ENCODE results near the gene RBP5.
"Not testable (repeated sequence)": the region's sequence is repeated elsewhere in the genome, so short reads cannot be mapped to it uniquely, and the experiment has no call there.

Gene RBP5

GRCh38 chr12:7107636-7108002 is 21.1 kb downstream of the RBP5 start:
- no peak overlapping the region for H3K9ac ChIP-seq

GRCh38 chr12:7107181-7107580 is 21.5 kb downstream of the RBP5 start:
- not testable (repeated sequence) for H3K4me2 ChIP-seq (ENCODE audit: low read length); H3K27me3 ChIP-seq (ENCODE audit: control insufficient read depth, insufficient read depth, low read length); H3K27ac ChIP-seq; H3K4me1 ChIP-seq; H3K4me3 ChIP-seq (ENCODE audit: low read depth, low read length); H3K79me2 ChIP-seq; H3K36me3 ChIP-seq (ENCODE audit: control insufficient read depth, insufficient read depth, low read length); H3K9me3 ChIP-seq (ENCODE audit: control insufficient read depth, low read length); H3K9ac ChIP-seq; H2AFZ ChIP-seq

More at GRCh38 chr12:7107636-7108002, 21.1 kb downstream of the RBP5 start:
- H3K4me2 ChIP-seq (ENCODE audit: low read length) = peak overlapping the region; percentile 97
- H3K9me3 ChIP-seq (ENCODE audit: control insufficient read depth, low read length) = peaks cover 2% of the 10 kb centered on the region
- no peaks in the 10 kb centered on the region for H3K27me3 ChIP-seq (ENCODE audit: control insufficient read depth, insufficient read depth, low read length)
- peak overlapping the region; percentile 97 for H2AFZ ChIP-seq
- TF ChIP-seq CTCF (IDR thresholded peaks at IDR 0.05) = no peak
- H3K4me3 ChIP-seq (ENCODE audit: low read depth, low read length) = peak overlapping the region; percentile 71
- H3K79me2 ChIP-seq = peaks cover 4% of the 10 kb centered on the region
- H3K27ac ChIP-seq = peak overlapping the region; percentile 91
- H3K36me3 ChIP-seq (ENCODE audit: control insufficient read depth, insufficient read depth, low read length) = no peaks in the 10 kb centered on the region
- peaks cover 4% of the 10 kb centered on the region for H3K4me1 ChIP-seq

GRCh38 chr12:7106082-7106481 is 22.6 kb downstream of the RBP5 start:
- Histone ChIP-seq H3K36me3 (ENCODE audit: control insufficient read depth, insufficient read depth, low read length) (no peaks in the 10 kb centered on the region), H3K4me2 (ENCODE audit: low read length) (no peak overlapping the region), H3K9me3 (ENCODE audit: control insufficient read depth, low read length) (peaks cover 2% of the 10 kb centered on the region), H3K4me3 (ENCODE audit: low read depth, low read length) (no peak overlapping the region), H3K4me1 (peaks cover 4% of the 10 kb centered on the region), H3K27ac (no peak overlapping the region), H3K27me3 (ENCODE audit: control insufficient read depth, insufficient read depth, low read length) (no peaks in the 10 kb centered on the region), H2AFZ (no peak overlapping the region), H3K9ac (no peak overlapping the region), H3K79me2 (peaks cover 4% of the 10 kb centered on the region)
- TF ChIP-seq CTCF (IDR thresholded peaks at IDR 0.05) = no peak

- H3K4me2 ChIP-seq (ENCODE audit: low read length) = no peak overlapping the region
- H3K4me3 ChIP-seq (ENCODE audit: low read depth, low read length) = no peak overlapping the region
- peaks cover 4% of the 10 kb centered on the region for H3K79me2 ChIP-seq
- no peak overlapping the region for H2AFZ ChIP-seq
- H3K27me3 ChIP-seq (ENCODE audit: control insufficient read depth, insufficient read depth, low read length) = no peaks in the 10 kb centered on the region
- no peak overlapping the region for H3K27ac ChIP-seq
- no peak for TF ChIP-seq CTCF (IDR thresholded peaks at IDR 0.05)
- H3K9me3 ChIP-seq (ENCODE audit: control insufficient read depth, low read length) = peaks cover 2% of the 10 kb centered on the region
- no peak overlapping the region for H3K9ac ChIP-seq
- H3K36me3 ChIP-seq (ENCODE audit: control insufficient read depth, insufficient read depth, low read length) = no peaks in the 10 kb centered on the region
- no peaks in the 10 kb centered on the region for H3K4me1 ChIP-seq
Observed at GRCh38 chr12:7103837-7104584, 24.7 kb downstream of the RBP5 start.

GRCh38 chr12:7102582-7102981 is 26.1 kb downstream of the RBP5 start:
- H3K4me1 ChIP-seq = no peaks in the 10 kb centered on the region
- H3K9me3 ChIP-seq (ENCODE audit: control insufficient read depth, low read length) = peaks cover 2% of the 10 kb centered on the region
- no peak overlapping the region for H3K9ac ChIP-seq
- no peak overlapping the region for H2AFZ ChIP-seq
- H3K36me3 ChIP-seq (ENCODE audit: control insufficient read depth, insufficient read depth, low read length) = no peaks in the 10 kb centered on the region
- TF ChIP-seq CTCF (IDR thresholded peaks at IDR 0.05) = no peak
- H3K27ac ChIP-seq = no peak overlapping the region
- H3K4me2 ChIP-seq (ENCODE audit: low read length) = no peak overlapping the region
- H3K4me3 ChIP-seq (ENCODE audit: low read depth, low read length) = no peak overlapping the region
- H3K27me3 ChIP-seq (ENCODE audit: control insufficient read depth, insufficient read depth, low read length) = no peaks in the 10 kb centered on the region
- H3K79me2 ChIP-seq = peaks cover 4% of the 10 kb centered on the region
